Measurements from ENCODE around the gene SENP7. TPM values are rescaled to one million over a fixed set of nuclear protein-coding genes. Genes with fewer than 3 reads are reported as not detected.

The SENP7 gene
- total RNA-seq, 2 experiments from 2014 or later = 17.7 to 19.5 TPM

GRCh38 chr3:101383656-101384055, 129.4 kb downstream of the SENP7 start:
- TF ChIP-seq CTCF (conservative IDR thresholded peaks at IDR 0.05; ENCODE audit: low read length) (no peak), EZH2phosphoT487 (IDR thresholded peaks at IDR 0.05; ENCODE audit: borderline replicate concordance, low read depth, low read length) (no peak)
- no peaks in the 10 kb centered on the region for H4K20me1 ChIP-seq (ENCODE audit: insufficient read depth, low read length)
- no peaks in the 10 kb centered on the region for H3K36me3 ChIP-seq (ENCODE audit: insufficient read depth, low read length)
- H3K79me2 ChIP-seq (ENCODE audit: insufficient read depth, low read depth, low read length) = no peaks in the 10 kb centered on the region
- no peaks in the 10 kb centered on the region for H3K9me2 ChIP-seq (ENCODE audit: insufficient read depth, low read length)
- DNase-seq (ENCODE audit: low spot score) = no peak
- H2AFZ ChIP-seq (ENCODE audit: low read length) = no peak overlapping the region
- no peak overlapping the region for H3K27ac ChIP-seq (ENCODE audit: low read depth, low read length, poor library complexity, severe bottlenecking)
- peaks cover 6% of the 10 kb centered on the region for H3K4me1 ChIP-seq (ENCODE audit: insufficient read depth, low read length, poor library complexity, severe bottlenecking)
- no peaks in the 10 kb centered on the region; the same call in 1 of the 2 replicates for H3K9me3 ChIP-seq (ENCODE audit: low read length)
- CTCF ChIA-PET (ENCODE audit: unreplicated experiment) = no interaction called here
- no peak overlapping the region for H3K4me2 ChIP-seq (ENCODE audit: low read length)
- intact Hi-C loops (cut with micrococcal nuclease; ENCODE audit: unreplicated experiment) = loop anchor here (5.0 kb wide), 1 partner anchor 179 kb away; the partner anchor contains the start of gene TRMT10C
- POLR2A ChIA-PET = no interaction called here
- no TSS peak for BruUV-seq (replicated peaks)
- H3K4me3 ChIP-seq (ENCODE audit: low read depth, low read length, poor library complexity, severe bottlenecking) = no peak overlapping the region

GRCh38 chr3:101383156-101383575, 129.8 kb downstream of the SENP7 start:
- no peak overlapping the region for H3K4me3 ChIP-seq (ENCODE audit: low read depth, low read length, poor library complexity, severe bottlenecking)
- no peak overlapping the region for H3K4me2 ChIP-seq (ENCODE audit: low read length)
- intact Hi-C loops (cut with micrococcal nuclease; ENCODE audit: unreplicated experiment) = loop anchor here (5.0 kb wide), 1 partner anchor 179 kb away; the partner anchor contains the start of gene TRMT10C
- DNase-seq (ENCODE audit: low spot score) = no peak
- no peaks in the 10 kb centered on the region for H4K20me1 ChIP-seq (ENCODE audit: insufficient read depth, low read length)
- no peak overlapping the region for H2AFZ ChIP-seq (ENCODE audit: low read length)
- no peaks in the 10 kb centered on the region for H3K79me2 ChIP-seq (ENCODE audit: insufficient read depth, low read depth, low read length)
- no peak overlapping the region for H3K27ac ChIP-seq (ENCODE audit: low read depth, low read length, poor library complexity, severe bottlenecking)
- BruUV-seq (replicated peaks) = no TSS peak
- no peak for TF ChIP-seq EZH2phosphoT487 (IDR thresholded peaks at IDR 0.05; ENCODE audit: borderline replicate concordance, low read depth, low read length)
- TF ChIP-seq CTCF (conservative IDR thresholded peaks at IDR 0.05; ENCODE audit: low read length) = no peak
- H3K9me2 ChIP-seq (ENCODE audit: insufficient read depth, low read length) = no peaks in the 10 kb centered on the region
- CTCF ChIA-PET (ENCODE audit: unreplicated experiment) = no interaction called here
- H3K4me1 ChIP-seq (ENCODE audit: insufficient read depth, low read length, poor library complexity, severe bottlenecking) = peaks cover 6% of the 10 kb centered on the region
- H3K9me3 ChIP-seq (ENCODE audit: low read length) = no peaks in the 10 kb centered on the region; the same call in 1 of the 2 replicates
- no peaks in the 10 kb centered on the region for H3K36me3 ChIP-seq (ENCODE audit: insufficient read depth, low read length)
- POLR2A ChIA-PET = no interaction called here

- no peaks in the 10 kb centered on the region for H3K79me2 ChIP-seq (ENCODE audit: insufficient read depth, low read depth, low read length)
- TF ChIP-seq CTCF (conservative IDR thresholded peaks at IDR 0.05; ENCODE audit: low read length) (peak; percentile 69), EZH2phosphoT487 (IDR thresholded peaks at IDR 0.05; ENCODE audit: borderline replicate concordance, low read depth, low read length) (no peak)
- intact Hi-C loops (cut with micrococcal nuclease; ENCODE audit: unreplicated experiment) = loop anchor here (5.0 kb wide), 1 partner anchor 180 kb away; the partner anchor contains the start of gene TRMT10C
- peak; percentile 21 for DNase-seq (ENCODE audit: low spot score)
- BruUV-seq (replicated peaks) = no TSS peak
- H3K36me3 ChIP-seq (ENCODE audit: insufficient read depth, low read length) = no peaks in the 10 kb centered on the region
- peaks cover 6% of the 10 kb centered on the region for H3K4me1 ChIP-seq (ENCODE audit: insufficient read depth, low read length, poor library complexity, severe bottlenecking)
- no peaks in the 10 kb centered on the region for H4K20me1 ChIP-seq (ENCODE audit: insufficient read depth, low read length)
- no peak overlapping the region for H3K4me2 ChIP-seq (ENCODE audit: low read length)
- H3K27ac ChIP-seq (ENCODE audit: low read depth, low read length, poor library complexity, severe bottlenecking) = no peak overlapping the region
- H3K9me3 ChIP-seq (ENCODE audit: low read length) = no peaks in the 10 kb centered on the region; the same call in 1 of the 2 replicates
- no peak overlapping the region for H2AFZ ChIP-seq (ENCODE audit: low read length)
- H3K9me2 ChIP-seq (ENCODE audit: insufficient read depth, low read length) = no peaks in the 10 kb centered on the region
- ChIA-PET CTCF (ENCODE audit: unreplicated experiment) (interaction anchor here (1.0 kb wide), 1 partner anchor 11 kb away, joined by 3 read pairs; no protein-coding TSS in a partner anchor), POLR2A (interaction anchor here (0.6 kb wide), 1 partner anchor 16 kb away, joined by 6 read pairs; no protein-coding TSS in a partner anchor)
- H3K4me3 ChIP-seq (ENCODE audit: low read depth, low read length, poor library complexity, severe bottlenecking) = no peak overlapping the region
These were observed 131.2 kb downstream of the SENP7 start for GRCh38 chr3:101381809-101382208.
